H1 (cell line): ENCODE results near the gene TET1. TPM values are rescaled to one million over a fixed set of nuclear protein-coding genes. Genes with fewer than 3 reads are reported as not detected.
A peak's percentile ranks its signal among the peaks of the same experiment; 100 is the strongest.

Experiments
- CTCF ChIA-PET: fragments of 300-600 bp; sonication (Branson Sonifier 250); formaldehyde crosslinking; loops from one replicate; lab custom pipeline; 2021; ENCODE audit not compliant: partially characterized antibody; lab: Charles Lee
- POLR2A ChIA-PET: fragments of 300-600 bp; sonication (Branson Sonifier 250); formaldehyde crosslinking; loops from one replicate; lab custom pipeline; 2021; ENCODE audit warnings: inconsistent platforms; ENCODE audit not compliant: partially characterized antibody; lab: Charles Lee
- DNase-seq, 2 experiments: peaks; one replicate each; pipeline versions ENCODE4 v3.0.0 to v3.0.0-alpha.2; 2010 to 2022; ENCODE audit warnings: low spot score in 2 of 2, low read depth in 1 of 2, mixed read lengths in 1 of 2
- FAIRE-seq: peaks from 2 replicates; lab custom pipeline; 2011; peaks lifted over from hg19 to GRCh38; lab: Jason Lieb, UNC
- H2AFZ ChIP-seq: 2 replicates; pipeline ENCODE4 v1.8.1; 2012; ENCODE audit warnings: low read length, inconsistent platforms
- H2AK5ac ChIP-seq: 2 replicates; pipeline ENCODE4 v1.6.1; 2013; ENCODE audit warnings: low read depth, low read length
- H2BK120ac ChIP-seq: replicated peaks from 2 replicates; pipeline ENCODE3; 2013; ENCODE audit warnings: low read depth, low read length, inconsistent platforms
- H2BK12ac ChIP-seq: 2 replicates; pipeline ENCODE4 v1.6.1; 2013; ENCODE audit warnings: low read depth, low read length
- H2BK15ac ChIP-seq: 2 replicates; pipeline ENCODE4 v1.6.1; 2013; ENCODE audit warnings: low read length
- H2BK20ac ChIP-seq: 2 replicates; pipeline ENCODE4 v1.6.1; 2013; ENCODE audit warnings: low read length
- H2BK5ac ChIP-seq: 2 replicates; pipeline ENCODE4 v1.6.1; 2013; ENCODE audit warnings: low read depth, low read length
- H3K14ac ChIP-seq: 2 replicates; pipeline ENCODE4 v1.6.1; 2013; ENCODE audit warnings: inconsistent platforms; ENCODE audit not compliant: insufficient read length
- H3K18ac ChIP-seq: 2 replicates; pipeline ENCODE4 v1.6.1; 2013; ENCODE audit warnings: low read length; ENCODE audit errors: extremely low read depth
- H3K23ac ChIP-seq: 2 replicates; pipeline ENCODE4 v1.6.1; 2013; ENCODE audit warnings: inconsistent platforms; ENCODE audit not compliant: insufficient read length
- H3K23me2 ChIP-seq: 2 replicates; pipeline ENCODE4 v1.6.1; 2013; ENCODE audit warnings: low read depth, low read length
- H3K27ac ChIP-seq: 2 replicates; pipeline ENCODE4 v1.6.1; 2011; ENCODE audit warnings: low read depth, low read length, inconsistent platforms
- H3K27me3 ChIP-seq, 4 experiments: replicated peaks in 1 of 4; 1 replicate in 1 of 4; 2 replicates in 3 of 4; pipeline versions ENCODE4 v1.6.1 to v1.8.1; 2011 to 2013; ENCODE audit warnings: low read length in 3 of 4, mild to moderate bottlenecking in 3 of 4, inconsistent platforms in 2 of 4, mixed read lengths in 2 of 4, moderate library complexity in 1 of 4; ENCODE audit not compliant: control insufficient read depth in 3 of 4, insufficient read depth in 3 of 4; ENCODE audit errors: extremely low read depth in 1 of 4
- H3K36me3 ChIP-seq, 4 experiments: 2 replicates each; pipeline versions ENCODE4 v1.6.1 to v1.8.1; 2011 to 2013; ENCODE audit warnings: mild to moderate bottlenecking in 4 of 4, low read length in 3 of 4, moderate library complexity in 2 of 4, control low read depth in 1 of 4, inconsistent platforms in 1 of 4; ENCODE audit not compliant: insufficient read depth in 4 of 4, control insufficient read depth in 2 of 4
- H3K4ac ChIP-seq: replicated peaks from 2 replicates; pipeline ENCODE3; 2013; ENCODE audit warnings: low read length, low read depth, mixed read lengths, inconsistent platforms; ENCODE audit not compliant: insufficient read length
- H3K4me1 ChIP-seq, 4 experiments: replicated peaks in 1 of 4; 1 replicate in 1 of 4; 2 replicates in 3 of 4; pipeline versions ENCODE4 v1.6.1 to v1.8.1; 2011 to 2013; ENCODE audit warnings: low read length in 3 of 4, inconsistent platforms in 2 of 4, mixed read lengths in 1 of 4; ENCODE audit not compliant: insufficient read depth in 4 of 4, control insufficient read depth in 3 of 4
- H3K4me2 ChIP-seq, 2 experiments: 2 replicates each; pipeline versions ENCODE4 v1.6.1 to v1.8.1; 2011 to 2013; ENCODE audit warnings: low read depth in 2 of 2, low read length in 2 of 2, control low read depth in 1 of 2, inconsistent platforms in 1 of 2, mild to moderate bottlenecking in 1 of 2; ENCODE audit not compliant: insufficient read depth in 1 of 2
- H3K4me3 ChIP-seq, 4 experiments: fragments of 200-600, 300-600 bp in 1 of 4; sonication (generic), shearing (Covaris generic), sonication (Bioruptor Twin) in 1 of 4; 2 replicates each; pipeline versions ENCODE4 v1.5.1 to v1.8.1; 2011 to 2016; ENCODE audit warnings: low read length in 4 of 4, low read depth in 3 of 4, control low read depth in 2 of 4, inconsistent platforms in 2 of 4, mild to moderate bottlenecking in 2 of 4, mixed read lengths in 1 of 4, moderate library complexity in 1 of 4; ENCODE audit not compliant: insufficient read depth in 2 of 4; ENCODE audit errors: extremely low read depth in 1 of 4
- H3K56ac ChIP-seq: replicated peaks from 2 replicates; pipeline ENCODE3; 2013; ENCODE audit warnings: low read depth, mild to moderate bottlenecking, mixed read lengths, low read length, inconsistent platforms; ENCODE audit not compliant: insufficient read length
- H3K79me1 ChIP-seq: 2 replicates; pipeline ENCODE4 v1.6.1; 2013; ENCODE audit warnings: low read depth, low read length, control low read depth
- H3K79me2 ChIP-seq, 2 experiments: 2 replicates each; pipeline versions ENCODE4 v1.6.1 to v1.8.1; 2012 to 2013; ENCODE audit warnings: low read length in 2 of 2, mild to moderate bottlenecking in 2 of 2, inconsistent platforms in 1 of 2; ENCODE audit not compliant: insufficient read depth in 2 of 2, control insufficient read depth in 1 of 2
- H3K9ac ChIP-seq, 4 experiments: replicated peaks in 1 of 4; 1 replicate in 1 of 4; 2 replicates in 3 of 4; pipeline versions ENCODE4 v1.6.1 to v1.8.1; 2011 to 2013; ENCODE audit warnings: low read depth in 3 of 4, low read length in 3 of 4, control low read depth in 2 of 4, mild to moderate bottlenecking in 2 of 4, moderate library complexity in 2 of 4, inconsistent platforms in 1 of 4; ENCODE audit errors: extremely low read depth in 1 of 4
- H3K9me3 ChIP-seq, 2 experiments: 2 replicates each; pipeline versions ENCODE4 v1.6.1 to v1.8.1; 2012 to 2013; ENCODE audit warnings: mild to moderate bottlenecking in 2 of 2, moderate library complexity in 2 of 2, control low read depth in 1 of 2, inconsistent platforms in 1 of 2, low read depth in 1 of 2, low read length in 1 of 2, mixed read lengths in 1 of 2; ENCODE audit not compliant: insufficient read depth in 2 of 2
- H4K20me1 ChIP-seq, 2 experiments: replicated peaks in 1 of 2; 2 replicates each; pipeline versions ENCODE3 to v1.8.1; 2011 to 2013; ENCODE audit warnings: inconsistent platforms in 2 of 2, low read length in 2 of 2, mild to moderate bottlenecking in 1 of 2; ENCODE audit not compliant: insufficient read depth in 2 of 2, control insufficient read depth in 1 of 2
- H4K5ac ChIP-seq: 2 replicates; pipeline ENCODE4 v1.6.1; 2013; ENCODE audit warnings: low read length, low read depth, mixed read lengths, inconsistent platforms; ENCODE audit not compliant: insufficient read length
- H4K8ac ChIP-seq: 2 replicates; pipeline ENCODE4 v1.8.0; 2013; ENCODE audit warnings: mild to moderate bottlenecking, moderate library complexity, low read length, inconsistent platforms; ENCODE audit not compliant: insufficient read depth; ENCODE audit errors: extremely low read depth
- H4K91ac ChIP-seq: replicated peaks from 2 replicates; pipeline ENCODE3; 2013; ENCODE audit warnings: low read length, mixed read lengths, inconsistent platforms; ENCODE audit not compliant: insufficient read length
- ASH2L ChIP-seq: fragments of 200-600, 300-600 bp; sonication (generic); IDR thresholded peaks from one replicate; pipeline ENCODE4 v1.7.1; 2017; ENCODE audit warnings: low read length
- CBX5 ChIP-seq: fragments of 300-800, 300-1000 bp; sonication (generic); IDR thresholded peaks from 2 replicates; pipeline ENCODE4 v1.7.1; 2016; ENCODE audit warnings: antibody characterized with exemption, low read length, low read depth
- EP300 ChIP-seq, 2 experiments: IDR thresholded peaks; 1 replicate in 1 of 2; 2 replicates in 1 of 2; pipeline ENCODE4 v1.6.1; 2011 to 2012; ENCODE audit warnings: low read depth in 2 of 2, low read length in 2 of 2, mild to moderate bottlenecking in 2 of 2, borderline replicate concordance in 1 of 2, inconsistent platforms in 1 of 2, moderate library complexity in 1 of 2
- KDM1A ChIP-seq: fragments of 200-600, 300-600 bp; sonication (generic); IDR thresholded peaks from 2 replicates; pipeline ENCODE4 v1.7.1; 2016; ENCODE audit warnings: mild to moderate bottlenecking, low read length, borderline replicate concordance
- SP2 ChIP-seq: IDR thresholded peaks from 2 replicates; pipeline ENCODE4 v1.6.1; 2012; ENCODE audit warnings: mild to moderate bottlenecking, low read length, inconsistent platforms
- SRF ChIP-seq: IDR thresholded peaks from 2 replicates; pipeline ENCODE4 v1.6.1; 2011; ENCODE audit warnings: mild to moderate bottlenecking, low read depth, low read length, moderate library complexity
- YY1 ChIP-seq: IDR thresholded peaks from 2 replicates; pipeline ENCODE4 v1.6.1; 2011; ENCODE audit warnings: low read depth, mild to moderate bottlenecking, low read length
- ZNF274 ChIP-seq: IDR thresholded peaks from 2 replicates; pipeline ENCODE4 v1.7.0; 2012; ENCODE audit warnings: low read length, borderline replicate concordance; ENCODE audit errors: extremely low read depth
- WGBS, 2 experiments: shearing (Covaris generic) in 1 of 2; methylation state at CpG; one replicate each; pipeline versions ENCODE4 v1.1.6 to v1.1.7; 2013 to 2015; ENCODE audit warnings: low lambda C conversion rate in 2 of 2, mixed read lengths in 2 of 2, inconsistent platforms in 1 of 2, low coverage in 1 of 2, missing lambda C conversion rate in 1 of 2; ENCODE audit not compliant: insufficient replicate concordance in 2 of 2, insufficient coverage in 1 of 2, insufficient read length in 1 of 2; ENCODE audit errors: extremely low coverage in 1 of 2, missing lambda C conversion rate in 1 of 2; 5-methylcytosine and 5-hydroxymethylcytosine counted together
- long read RNA-seq, 2 experiments: library from RNA in 1 of 2; library from capped mRNA in 1 of 2; stranded (forward); transcript quantifications; one replicate each; pipeline ENCODE4 v2.0.0, GENCODE V29; 2021; ENCODE audit warnings: inconsistent platforms in 1 of 2
- polyA minus RNA-seq, 3 experiments: library from RNA; depleted of rRNA, polyadenylated mRNA; stranded (reverse); fragments of >200 nt; gene quantifications; 1 replicate in 2 of 3; 2 replicates in 1 of 3; pipeline ENCODE4 v1.2.3, GENCODE V29; 2011
- polyA plus RNA-seq, 7 experiments: library from polyadenylated mRNA; depleted of rRNA in 3 of 7; stranded (reverse) in 5 of 7; unstranded in 2 of 7; fragments of >200 nt in 5 of 7; fragments of 200-250 nt in 2 of 7; gene quantifications; 1 replicate in 5 of 7; 2 replicates in 1 of 7; 4 replicates in 1 of 7; pipeline versions ENCODE4 v1.2.1 to v1.2.3, GENCODE V29; 2011 to 2013; ENCODE audit warnings: missing spikeins in 2 of 7, mixed read lengths in 2 of 7
- total RNA-seq: library from RNA; stranded (reverse); fragmentation: NEBNext Ultra II Directional; extraction: Animal tissue kit (Norgen Biotek cat#: 25700); gene quantifications from 2 replicates; pipeline ENCODE4 v1.2.1, GENCODE V29; 2021

TET1 gene
- total RNA-seq: 68.5 and 69.3 TPM in 2 replicates
- polyA plus RNA-seq (2011; rRNA removed): 10.3 and 15.2 TPM in 2 replicates
- 12.2 TPM for polyA plus RNA-seq (2011; cell fraction: cytosol; rRNA removed)
- polyA plus RNA-seq (2011; cell fraction: nucleus; rRNA removed): 38.0 TPM
- polyA plus RNA-seq (2012, experiment 1 of 2): 14.1 to 23.4 TPM (median 18.2 TPM) in 4 replicates
- polyA plus RNA-seq (2012, experiment 2 of 2): 1.4 TPM
- 33.6 TPM for polyA plus RNA-seq (2013, experiment 1 of 2)
- 28.9 TPM for polyA plus RNA-seq (2013, experiment 2 of 2)
- 108 and 130 TPM in 2 replicates for polyA minus RNA-seq (2011; rRNA and poly(A)+ RNA removed)
- 44.9 TPM for polyA minus RNA-seq (2011; cell fraction: cytosol; rRNA and poly(A)+ RNA removed)
- polyA minus RNA-seq (2011; cell fraction: nucleus; rRNA and poly(A)+ RNA removed): 245 TPM
- long read RNA-seq, experiment 1, full-length matches to known transcripts: 2 of 51 reads
- long read RNA-seq, experiment 1, partial matches to known transcripts: 47 of 51 reads
- long read RNA-seq, experiment 1, other reads (novel, unspliced or antisense): 2 of 51 reads
- long read RNA-seq, experiment 2, partial matches to known transcripts: 1 of 5 reads
- long read RNA-seq, experiment 2, other reads (novel, unspliced or antisense): 4 of 5 reads

DNA sequence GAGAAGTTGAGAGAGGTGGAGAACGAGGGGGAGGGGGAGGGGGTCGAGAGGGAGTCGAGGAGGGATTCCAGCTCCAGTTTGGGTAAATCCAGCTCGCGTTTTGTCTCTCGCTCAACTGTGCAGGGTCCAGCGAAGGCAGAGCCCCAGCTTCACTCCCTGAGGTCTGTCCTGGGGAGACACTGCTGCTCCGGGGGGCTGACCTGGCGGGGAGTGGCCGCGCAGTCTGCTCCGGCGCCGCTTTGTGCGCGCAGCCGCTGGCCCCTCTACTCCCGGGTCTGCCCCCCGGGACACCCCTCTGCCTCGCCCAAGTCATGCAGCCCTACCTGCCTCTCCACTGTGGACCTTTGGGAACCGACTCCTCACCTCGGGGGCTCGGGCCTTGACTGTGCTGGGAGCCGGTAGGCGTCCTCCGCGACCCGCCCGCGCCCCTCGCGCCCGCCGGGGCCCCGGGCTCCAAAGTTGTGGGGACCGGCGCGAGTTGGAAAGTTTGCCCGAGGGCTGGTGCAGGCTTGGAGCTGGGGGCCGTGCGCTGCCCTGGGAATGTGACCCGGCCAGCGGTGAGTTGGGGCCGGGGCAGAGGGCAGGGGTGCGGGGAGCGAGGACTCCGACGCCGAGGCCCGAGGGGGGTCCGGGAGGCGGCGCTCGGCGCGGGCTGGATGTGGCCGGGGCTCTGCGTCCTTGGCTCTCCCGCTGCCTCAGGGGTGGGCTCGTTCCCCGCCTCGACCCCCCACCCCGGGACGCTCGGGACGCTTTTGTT, at the start of gene TET1:
Gene TET1, plus strand, starts transcription at position 152 of the 757 bp plus-strand sequence. CDS start 12,002 bp downstream, outside the sequence.
- peak within 1 kb of the TSS; percentile 64; the same call in 1 of the 2 replicates for H3K27ac ChIP-seq
- DNase-seq: peak; percentile 59 to 97
- peak within 1 kb of the TSS; percentile 84 to 91 for H3K4me2 ChIP-seq
- H2BK120ac ChIP-seq: no peak within 1 kb of the TSS
- peaks cover 13% of the 10 kb centered on the region for H3K23me2 ChIP-seq
- H2BK15ac ChIP-seq: peak within 1 kb of the TSS; percentile 46; the same call in 1 of the 2 replicates
- 0 out of 8 replicates have a peak, but pooled peaks cover 0 to 3% (median 0%) of the 10 kb centered on the region in 4 experiments for H3K36me3 ChIP-seq
- peak within 1 kb of the TSS; percentile 88 to 98 (median 94) for H3K4me3 ChIP-seq
- H4K91ac ChIP-seq: peak within 1 kb of the TSS; percentile 68
- FAIRE-seq: no peak
- H3K56ac ChIP-seq: peak within 1 kb of the TSS; percentile 93
- peak within 1 kb of the TSS; percentile 71 to 85 (median 80) for H3K9ac ChIP-seq
- H3K27me3 ChIP-seq: no peaks in the 10 kb centered on the region
- POLR2A ChIA-PET: interaction anchor here (0.6 to 2.2 kb wide), 22 partner anchors 9 to 266 kb away, joined by 3 to 55 read pairs (median 4); partner anchors contain the start of genes DNA2 and SLC25A16
- H4K5ac ChIP-seq: peak within 1 kb of the TSS; percentile 59
- peak within 1 kb of the TSS; percentile 88 for H4K8ac ChIP-seq
- H3K4ac ChIP-seq: peak within 1 kb of the TSS; percentile 65
- CTCF ChIA-PET: interaction anchor here (0.6 to 1.4 kb wide), 5 partner anchors 9 to 1312 kb away, joined by 3 to 6 read pairs (median 4); no protein-coding TSS in a partner anchor
- no peak within 1 kb of the TSS for H2BK20ac ChIP-seq
- peaks cover 0 to 16% (median 3%) of the 10 kb centered on the region in 4 experiments; a peak in 4 of 7 replicates for H3K4me1 ChIP-seq
- peak within 1 kb of the TSS; percentile 95 for H3K14ac ChIP-seq
- peak within 1 kb of the TSS; percentile 16 for H2BK5ac ChIP-seq
- H3K23ac ChIP-seq: no peak within 1 kb of the TSS
- H2BK12ac ChIP-seq: 0 out of 2 replicates have a peak within 1 kb of the TSS, but pooled peaks have one; percentile 60
- peaks cover 23 to 51% of the 10 kb centered on the region in 2 experiments for H3K79me2 ChIP-seq
- WGBS, 2 experiments: 2% methylated on average over 52 of the region's 66 CpGs; no CpG with 5 or more reads in 1 of the 2 experiments
- peaks cover 3% of the 10 kb centered on the region; the same call in 1 of the 2 replicates for H3K79me1 ChIP-seq
- H3K18ac ChIP-seq: peak within 1 kb of the TSS; percentile 95
- peaks cover 2 to 3% of the 10 kb centered on the region in 2 experiments for H4K20me1 ChIP-seq
- H2AFZ ChIP-seq: 0 out of 2 replicates have a peak within 1 kb of the TSS, but pooled peaks have one; percentile 7
- 0 out of 2 replicates have a peak within 1 kb of the TSS, but pooled peaks have one; percentile 82 for H2AK5ac ChIP-seq
- H3K9me3 ChIP-seq: no peaks in the 10 kb centered on the region
- peak; percentile 91 for TF ChIP-seq ASH2L
- no peak for TF ChIP-seq ZNF274
- TF ChIP-seq CBX5: no peak
- TF ChIP-seq EP300 (IDR thresholded peaks at IDR 0.05; ENCODE audit: borderline replicate concordance in 1 of 2, low read depth in 2 of 2, low read length in 2 of 2): no peak
- no peak for TF ChIP-seq SRF
- peak; percentile 98 for TF ChIP-seq KDM1A
- TF ChIP-seq SP2: no peak
- TF ChIP-seq YY1: peak; percentile 65; the same call in 1 of the 2 replicates
